NCI-H1417 treated with DMSO at 0.1 percent for 48 hours (cell line): ENCODE measurements around the gene STAB2.
"Not testable (repeated sequence)": the region's sequence is repeated elsewhere in the genome, so short reads cannot be mapped to it uniquely, and the experiment has no call there.

ENCODE experiments used
- DNase-seq: peaks from one replicate; lab custom pipeline; 2025; lab: John Stamatoyannopoulos, UW

The STAB2 gene

GRCh38 chr12:103809639-103810038 lies 222.6 kb downstream of the STAB2 start:
- not testable (repeated sequence) for DNase-seq

- DNase-seq = no peak
Observed at GRCh38 chr12:103810111-103810510, 223.0 kb downstream of the STAB2 start.

GRCh38 chr12:103811791-103812190 lies 224.7 kb downstream of the STAB2 start:
- no peak for DNase-seq

- DNase-seq = no peak
Observed at GRCh38 chr12:103812789-103813188, 225.7 kb downstream of the STAB2 start.

- DNase-seq = no peak
Observed at GRCh38 chr12:103813426-103813825, 226.4 kb downstream of the STAB2 start.

GRCh38 chr12:103813949-103814348 lies 226.9 kb downstream of the STAB2 start:
- DNase-seq = no peak

- no peak for DNase-seq
Observed at GRCh38 chr12:103814436-103814835, 227.4 kb downstream of the STAB2 start.
